ENCODE results near the gene VPS26C.
A peak's percentile ranks its signal among the peaks of the same experiment; 100 is the strongest.

The VPS26C gene

GRCh38 chr21:37199057-37199924 lies 67.8 kb downstream of the VPS26C start:
- DNase-seq, result peak; percentile 28

GRCh38 chr21:37197746-37198145 lies 69.4 kb downstream of the VPS26C start:
- no peak for DNase-seq

- DNase-seq, result no peak
Measured at GRCh38 chr21:37196847-37197246, 70.3 kb downstream of the VPS26C start.

- DNase-seq, result no peak
Measured at GRCh38 chr21:37195610-37196009, 71.5 kb downstream of the VPS26C start.

- DNase-seq, result no peak
Measured at GRCh38 chr21:37195059-37195458, 72.1 kb downstream of the VPS26C start.

GRCh38 chr21:37193676-37194075 lies 73.5 kb downstream of the VPS26C start:
- DNase-seq, result no peak

GRCh38 chr21:37193006-37193405 lies 74.1 kb downstream of the VPS26C start:
- DNase-seq, result no peak

- DNase-seq, result no peak
Measured at GRCh38 chr21:37192019-37192418, 75.1 kb downstream of the VPS26C start.

GRCh38 chr21:37188825-37189224 lies 78.3 kb downstream of the VPS26C start:
- DNase-seq, result no peak

GRCh38 chr21:37186983-37187382 lies 80.2 kb downstream of the VPS26C start:
- DNase-seq, result no peak

- DNase-seq, result no peak
Measured at GRCh38 chr21:37184784-37185593, 82.1 kb downstream of the VPS26C start.

GRCh38 chr21:37183749-37184148 lies 83.4 kb downstream of the VPS26C start:
- DNase-seq, result no peak

GRCh38 chr21:37182222-37182621 lies 84.9 kb downstream of the VPS26C start:
- DNase-seq, result no peak

- no peak for DNase-seq
Measured at GRCh38 chr21:37181059-37181458, 86.1 kb downstream of the VPS26C start.

GRCh38 chr21:37176716-37177115 lies 90.4 kb downstream of the VPS26C start:
- DNase-seq, result no peak
